Suprapubic skin (tissue), 4 donors: Measurements from ENCODE around the gene ULK4.

ENCODE experiments used
- CTCF ChIP-seq, 2 donors: fragments of 200-600 bp in 1 of 2; fragments of 450-650 bp in 1 of 2; sonication (generic) in 1 of 2; IDR thresholded peaks; one replicate each; pipeline ENCODE4 v1.5.1; 2016 to 2019; ENCODE audit warnings: antibody characterized with exemption in 2 of 2, mild to moderate bottlenecking in 1 of 2, moderate library complexity in 1 of 2
- EP300 ChIP-seq: sonication (generic); formaldehyde crosslinking; IDR thresholded peaks from one replicate; pipeline ENCODE4 v1.6.1; 2017; ENCODE audit warnings: antibody characterized with exemption
- POLR2A ChIP-seq, 2 donors: fragments of 450-650 bp; IDR thresholded peaks; one replicate each; pipeline ENCODE4 v1.6.1; 2017; ENCODE audit warnings: antibody characterized with exemption in 2 of 2, mild to moderate bottlenecking in 2 of 2, moderate library complexity in 2 of 2
- POLR2AphosphoS5 ChIP-seq, 3 donors: sonication (generic); formaldehyde crosslinking; IDR thresholded peaks; one replicate each; pipeline ENCODE4 v1.6.1; 2017; ENCODE audit warnings: antibody characterized with exemption in 3 of 3

DNA sequence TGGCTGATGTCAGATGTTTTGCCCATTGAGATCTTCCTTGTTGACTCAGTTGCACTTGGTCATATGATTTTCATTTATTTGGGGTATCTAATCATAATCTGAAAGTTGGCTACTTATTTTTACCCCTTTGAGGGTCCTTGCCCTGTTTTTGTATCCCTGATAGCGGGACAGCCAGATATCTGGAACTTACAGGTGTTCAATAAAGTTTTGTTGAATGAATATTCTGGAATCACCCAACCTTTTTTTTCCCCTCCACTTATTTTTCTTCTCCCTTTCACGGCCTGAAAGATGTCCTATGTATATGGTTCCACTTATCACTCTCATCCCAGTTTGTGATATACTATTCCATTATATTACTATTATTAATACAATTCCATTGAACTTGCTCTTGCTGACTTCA lies 749.8 kb downstream of the ULK4 start:
- TF ChIP-seq POLR2AphosphoS5 (IDR thresholded peaks at IDR 0.05) (no peak), POLR2A (IDR thresholded peaks at IDR 0.05) (no peak), CTCF (IDR thresholded peaks at IDR 0.05) (no peak), EP300 (no peak)
